Trophoblast cell (in vitro differentiated cells and primary cell): ENCODE measurements around the gene NOS3.

ENCODE experiments used
- DNase-seq, 2 donors: peaks; one replicate each; pipeline ENCODE4 v3.0.0-alpha.2; 2016
- H2AFZ ChIP-seq: 2 replicates; pipeline ENCODE4 v1.6.1; 2013; ENCODE audit warnings: low read length, moderate library complexity, mild to moderate bottlenecking; ENCODE audit not compliant: insufficient read depth, poor library complexity
- H2AK5ac ChIP-seq: 2 replicates; pipeline ENCODE4 v1.6.1; 2013; ENCODE audit warnings: mild to moderate bottlenecking, low read length
- H2BK120ac ChIP-seq: 2 replicates; pipeline ENCODE4 v1.6.1; 2013; ENCODE audit warnings: low read length, mild to moderate bottlenecking, moderate library complexity; ENCODE audit not compliant: insufficient read depth, poor library complexity
- H2BK12ac ChIP-seq: 2 replicates; pipeline ENCODE4 v1.6.1; 2013; ENCODE audit warnings: mild to moderate bottlenecking, low read length, moderate library complexity
- H2BK5ac ChIP-seq: 2 replicates; pipeline ENCODE4 v1.6.1; 2013; ENCODE audit warnings: low read length, low read depth, moderate library complexity, mild to moderate bottlenecking; ENCODE audit not compliant: poor library complexity
- H3K14ac ChIP-seq: 2 replicates; pipeline ENCODE4 v1.6.1; 2013; ENCODE audit warnings: mild to moderate bottlenecking, low read length
- H3K18ac ChIP-seq: 2 replicates; pipeline ENCODE4 v1.6.1; 2013; ENCODE audit warnings: mild to moderate bottlenecking, low read length
- H3K23ac ChIP-seq: 2 replicates; pipeline ENCODE4 v1.6.1; 2013; ENCODE audit warnings: low read length
- H3K27ac ChIP-seq: 2 replicates; pipeline ENCODE4 v1.5.1; 2013; ENCODE audit warnings: low read depth, mild to moderate bottlenecking, inconsistent platforms, low read length, moderate library complexity
- H3K27me3 ChIP-seq: 2 replicates; pipeline ENCODE4 v1.6.1; 2013; ENCODE audit warnings: inconsistent platforms, mild to moderate bottlenecking, low read length, moderate library complexity; ENCODE audit not compliant: insufficient read depth
- H3K36me3 ChIP-seq, 2 experiments: 1 replicate in 1 of 2; 2 replicates in 1 of 2; pipeline ENCODE4 v1.6.1; 2013; ENCODE audit warnings: low read length in 2 of 2, mild to moderate bottlenecking in 2 of 2, moderate library complexity in 1 of 2; ENCODE audit not compliant: insufficient read depth in 2 of 2, control insufficient read depth in 1 of 2
- H3K4ac ChIP-seq: 2 replicates; pipeline ENCODE4 v1.6.1; 2013; ENCODE audit warnings: low read depth, mild to moderate bottlenecking, low read length, moderate library complexity
- H3K4me1 ChIP-seq, 2 experiments: 1 replicate in 1 of 2; 2 replicates in 1 of 2; pipeline ENCODE4 v1.6.1; 2013; ENCODE audit warnings: low read length in 2 of 2, mild to moderate bottlenecking in 2 of 2, moderate library complexity in 1 of 2; ENCODE audit not compliant: insufficient read depth in 2 of 2, control insufficient read depth in 1 of 2
- H3K4me2 ChIP-seq: 2 replicates; pipeline ENCODE4 v1.6.1; 2013; ENCODE audit warnings: inconsistent platforms, mild to moderate bottlenecking, low read length, moderate library complexity
- H3K4me3 ChIP-seq: 2 replicates; pipeline ENCODE4 v1.5.1; 2013; ENCODE audit warnings: mild to moderate bottlenecking, low read depth, low read length, inconsistent platforms
- H3K79me1 ChIP-seq: one replicate; pipeline ENCODE4 v1.6.1; 2013; ENCODE audit warnings: low read length
- H3K79me2 ChIP-seq: 2 replicates; pipeline ENCODE4 v1.6.1; 2013; ENCODE audit warnings: low read length, mild to moderate bottlenecking; ENCODE audit not compliant: control insufficient read depth, insufficient read depth, poor library complexity
- H3K9ac ChIP-seq: 2 replicates; pipeline ENCODE4 v1.6.1; 2013; ENCODE audit warnings: mild to moderate bottlenecking, low read length
- H3K9me3 ChIP-seq: 2 replicates; pipeline ENCODE4 v1.6.1; 2013; ENCODE audit warnings: low read depth, mild to moderate bottlenecking, control low read depth, inconsistent platforms, low read length; ENCODE audit not compliant: insufficient read depth
- H4K12ac ChIP-seq: 2 replicates; pipeline ENCODE4 v1.6.1; 2013; ENCODE audit warnings: low read depth, mild to moderate bottlenecking, low read length, moderate library complexity
- H4K8ac ChIP-seq: 2 replicates; pipeline ENCODE4 v1.6.1; 2013; ENCODE audit warnings: low read depth, mild to moderate bottlenecking, low read length, moderate library complexity
- H4K91ac ChIP-seq: one replicate; pipeline ENCODE4 v1.6.1; 2013; ENCODE audit warnings: low read depth, mild to moderate bottlenecking, low read length, moderate library complexity
- WGBS: extraction: QIAGEN DNeasy Blood & Tissue Kit; methylation state at CpG from one replicate; pipeline ENCODE4 v1.1.7; 2013; ENCODE audit warnings: missing lambda C conversion rate; ENCODE audit not compliant: insufficient read length, insufficient coverage; ENCODE audit errors: extremely low coverage; 5-methylcytosine and 5-hydroxymethylcytosine counted together

The NOS3 gene

GRCh38 chr7:150999001-150999400 is 8.2 kb downstream of the NOS3 start:
- Histone ChIP-seq H3K14ac (no peak overlapping the region), H3K79me2 (no peaks in the 10 kb centered on the region), H4K12ac (no peak overlapping the region), H2BK5ac (no peak overlapping the region), H3K9ac (no peak overlapping the region), H2AFZ (no peak overlapping the region), H4K91ac (no peak overlapping the region), H3K4me2 (no peak overlapping the region), H3K4me1 (peaks cover 0 to 2% of the 10 kb centered on the region in 2 experiments), H4K8ac (no peak overlapping the region), H3K23ac (no peak overlapping the region), H3K4ac (no peak overlapping the region), H3K79me1 (no peaks in the 10 kb centered on the region), H2AK5ac (no peak overlapping the region), H2BK12ac (no peak overlapping the region), H3K27ac (no peak overlapping the region), H3K36me3 (no peaks in the 10 kb centered on the region), H3K9me3 (peaks cover 4% of the 10 kb centered on the region), H3K27me3 (no peaks in the 10 kb centered on the region), H3K4me3 (no peak overlapping the region), H3K18ac (no peak overlapping the region), H2BK120ac (no peak overlapping the region)
- no peak for DNase-seq
- no CpG with 5 or more reads among the region's 12 CpGs for WGBS

GRCh38 chr7:150999497-151000230 is 8.8 kb downstream of the NOS3 start:
- Histone ChIP-seq H4K8ac (no peak overlapping the region), H3K18ac (no peak overlapping the region), H3K14ac (no peak overlapping the region), H2AFZ (no peak overlapping the region), H3K27me3 (no peaks in the 10 kb centered on the region), H2BK120ac (no peak overlapping the region), H2AK5ac (no peak overlapping the region), H3K36me3 (no peaks in the 10 kb centered on the region), H3K79me1 (no peaks in the 10 kb centered on the region), H3K9ac (no peak overlapping the region), H3K4me2 (no peak overlapping the region), H3K9me3 (peaks cover 4% of the 10 kb centered on the region), H3K23ac (no peak overlapping the region), H2BK12ac (no peak overlapping the region), H2BK5ac (no peak overlapping the region), H3K27ac (no peak overlapping the region), H3K79me2 (no peaks in the 10 kb centered on the region), H3K4me3 (no peak overlapping the region), H4K91ac (no peak overlapping the region), H4K12ac (no peak overlapping the region), H3K4me1 (peaks cover 0 to 2% of the 10 kb centered on the region in 2 experiments), H3K4ac (no peak overlapping the region)
- WGBS = 100% methylated on average over 4 of the region's 5 CpGs
- DNase-seq = no peak

GRCh38 chr7:151000897-151001495 is 10.2 kb downstream of the NOS3 start:
- no peaks in the 10 kb centered on the region for H3K79me1 ChIP-seq
- no peak overlapping the region for H2AFZ ChIP-seq
- H4K8ac ChIP-seq = no peak overlapping the region
- H3K4me3 ChIP-seq = peak overlapping the region; percentile 58
- no peak overlapping the region for H2BK5ac ChIP-seq
- H3K23ac ChIP-seq = no peak overlapping the region
- H2BK120ac ChIP-seq = no peak overlapping the region
- H3K18ac ChIP-seq = no peak overlapping the region
- no peak overlapping the region for H3K4ac ChIP-seq
- H3K9ac ChIP-seq = no peak overlapping the region
- no peak overlapping the region for H3K4me2 ChIP-seq
- no peaks in the 10 kb centered on the region for H3K79me2 ChIP-seq
- peaks cover 4% of the 10 kb centered on the region for H3K9me3 ChIP-seq
- no peak overlapping the region for H4K91ac ChIP-seq
- peaks cover 0 to 2% of the 10 kb centered on the region in 2 experiments for H3K4me1 ChIP-seq
- no peak overlapping the region for H2AK5ac ChIP-seq
- no peaks in the 10 kb centered on the region for H3K36me3 ChIP-seq
- no peak overlapping the region for H3K14ac ChIP-seq
- DNase-seq = no peak
- WGBS = no CpG with 5 or more reads among the region's 13 CpGs
- no peak overlapping the region for H3K27ac ChIP-seq
- H2BK12ac ChIP-seq = no peak overlapping the region
- H3K27me3 ChIP-seq = no peaks in the 10 kb centered on the region
- H4K12ac ChIP-seq = no peak overlapping the region

- no peak overlapping the region for H2BK12ac ChIP-seq
Observed at GRCh38 chr7:151001546-151001945, 10.7 kb downstream of the NOS3 start.

More at GRCh38 chr7:151001546-151001945, 10.7 kb downstream of the NOS3 start:
- Histone ChIP-seq H3K27ac (no peak overlapping the region), H3K14ac (no peak overlapping the region), H4K91ac (no peak overlapping the region), H3K9me3 (peaks cover 4% of the 10 kb centered on the region), H2BK120ac (no peak overlapping the region), H4K12ac (no peak overlapping the region), H3K4ac (no peak overlapping the region), H3K4me1 (peaks cover 0 to 2% of the 10 kb centered on the region in 2 experiments), H3K27me3 (no peaks in the 10 kb centered on the region), H2BK5ac (no peak overlapping the region), H2AFZ (no peak overlapping the region), H3K4me3 (no peak overlapping the region), H3K79me2 (no peaks in the 10 kb centered on the region), H3K9ac (no peak overlapping the region), H3K23ac (no peak overlapping the region), H3K18ac (no peak overlapping the region), H3K36me3 (no peaks in the 10 kb centered on the region), H3K79me1 (no peaks in the 10 kb centered on the region), H4K8ac (no peak overlapping the region), H3K4me2 (no peak overlapping the region), H2AK5ac (no peak overlapping the region)
- no peak for DNase-seq
- no CpG with 5 or more reads among the region's 16 CpGs for WGBS
